SU-DHL-6 (cell line): Measurements from ENCODE around the gene SUMO2.

Source experiments
- H2AFZ ChIP-seq: fragments of 200-600 bp; sonication (generic); 2 replicates; pipeline ENCODE4 v1.6.1; 2014; ENCODE audit warnings: low read depth, mild to moderate bottlenecking, moderate library complexity, mixed read lengths, antibody characterized with exemption, low read length; ENCODE audit not compliant: severe bottlenecking
- H3F3A ChIP-seq: fragments of 200-600 bp; shearing (Covaris generic); 2 replicates; pipeline ENCODE4 v1.6.0; 2016; ENCODE audit warnings: antibody characterized with exemption, mild to moderate bottlenecking; ENCODE audit not compliant: insufficient read depth
- H3K27ac ChIP-seq: fragments of 200-600 bp; sonication (generic); 2 replicates; pipeline ENCODE4 v1.5.1; 2016; ENCODE audit warnings: low read depth, mild to moderate bottlenecking, low read length, moderate library complexity, mixed read lengths
- H3K27me3 ChIP-seq: fragments of 200-600 bp; sonication (generic), shearing (Covaris generic); 2 replicates; pipeline ENCODE4 v1.6.0; 2014; ENCODE audit warnings: mild to moderate bottlenecking, low read length
- H3K36me3 ChIP-seq: fragments of 200-600 bp; sonication (generic); 2 replicates; pipeline ENCODE4 v1.6.1; 2014; ENCODE audit warnings: mild to moderate bottlenecking, low read length, mixed read lengths
- H3K4me2 ChIP-seq: fragments of 300-600, 200-600 bp; shearing (Covaris generic), sonication (generic); 2 replicates; pipeline ENCODE4 v1.6.0; 2014; ENCODE audit warnings: low read length, low read depth, mild to moderate bottlenecking; ENCODE audit not compliant: poor library complexity, severe bottlenecking
- H3K4me3 ChIP-seq: fragments of 200-600 bp; sonication (generic); 2 replicates; pipeline ENCODE4 v1.5.1; 2014; ENCODE audit warnings: antibody characterized with exemption, low read length, mild to moderate bottlenecking, mixed read lengths; ENCODE audit not compliant: insufficient read depth, poor library complexity, severe bottlenecking
- H3K79me2 ChIP-seq: fragments of 200-600 bp; sonication (generic); 2 replicates; pipeline ENCODE4 v1.6.1; 2014; ENCODE audit warnings: mild to moderate bottlenecking, low read length, moderate library complexity; ENCODE audit not compliant: insufficient read depth
- H3K9ac ChIP-seq: fragments of 200-600 bp; sonication (generic); 2 replicates; pipeline ENCODE4 v1.7.0; 2014; ENCODE audit warnings: mild to moderate bottlenecking, low read length
- H3K9me2 ChIP-seq: fragments of 200-600 bp; sonication (generic); replicated peaks from 2 replicates; pipeline ENCODE4 v1.6.1; 2014; ENCODE audit warnings: low read length; ENCODE audit not compliant: insufficient read depth
- H3K9me3 ChIP-seq: fragments of 200-600 bp; sonication (generic); 2 replicates; pipeline ENCODE4 v1.6.1; 2014; ENCODE audit warnings: low read length, mixed read lengths; ENCODE audit not compliant: insufficient read depth
- H4K20me1 ChIP-seq: fragments of 200-600 bp; sonication (generic); 2 replicates; pipeline ENCODE4 v1.6.1; 2014; ENCODE audit warnings: low read depth, mild to moderate bottlenecking, antibody characterized with exemption, low read length, moderate library complexity, mixed read lengths
- CTCF ChIP-seq: fragments of 200-600 bp; sonication (generic); IDR thresholded peaks from one replicate; pipeline ENCODE4 v1.5.1; 2017; ENCODE audit warnings: antibody characterized with exemption, mild to moderate bottlenecking, low read length, moderate library complexity; ENCODE audit not compliant: insufficient read depth, poor library complexity, severe bottlenecking
- EZH2phosphoT487 ChIP-seq: fragments of 200-600 bp; sonication (generic), shearing (Covaris generic); conservative IDR thresholded peaks from 2 replicates; pipeline ENCODE4 v1.6.1; 2018; ENCODE audit warnings: mild to moderate bottlenecking, antibody characterized with exemption, low read length, moderate library complexity, mixed read lengths

Gene SUMO2

DNA sequence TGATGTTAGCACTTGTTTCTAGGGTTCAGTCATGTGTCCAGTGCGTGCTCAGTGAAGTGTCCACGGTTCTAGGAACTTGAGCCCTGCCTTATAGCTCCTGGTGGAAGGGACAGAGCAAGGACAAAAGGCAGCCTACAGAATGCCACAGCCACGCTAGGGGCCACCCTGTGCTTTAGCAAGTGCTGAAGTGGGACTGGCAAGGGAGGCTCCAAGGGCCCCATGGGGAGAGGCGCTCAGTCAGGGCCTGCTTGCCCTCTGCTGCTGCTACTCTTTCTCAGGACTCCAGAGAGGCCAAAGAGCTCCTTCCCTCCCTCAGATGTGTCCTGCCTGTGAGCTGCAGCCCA is 58.0 kb downstream of the SUMO2 start:
- TF ChIP-seq CTCF (no peak), EZH2phosphoT487 (no peak)
- Histone ChIP-seq H3K27ac (no peak overlapping the region), H3K27me3 (no peaks in the 10 kb centered on the region), H3K9me2 (no peaks in the 10 kb centered on the region), H3K9me3 (no peaks in the 10 kb centered on the region), H3K4me2 (no peak overlapping the region), H3F3A (peaks cover 4% of the 10 kb centered on the region; the same call in 1 of the 2 replicates), H3K4me3 (no peak overlapping the region), H3K36me3 (no peaks in the 10 kb centered on the region), H3K79me2 (peaks cover under 1% of the 10 kb centered on the region; the same call in 1 of the 2 replicates), H4K20me1 (no peaks in the 10 kb centered on the region), H2AFZ (no peak overlapping the region), H3K9ac (no peak overlapping the region)

- Histone ChIP-seq H3K9me3 (no peaks in the 10 kb centered on the region), H3K4me3 (no peak overlapping the region), H3K4me2 (no peak overlapping the region), H3K27me3 (no peaks in the 10 kb centered on the region), H3F3A (peaks cover 4% of the 10 kb centered on the region; the same call in 1 of the 2 replicates), H2AFZ (no peak overlapping the region), H4K20me1 (no peaks in the 10 kb centered on the region), H3K27ac (no peak overlapping the region), H3K36me3 (no peaks in the 10 kb centered on the region), H3K79me2 (no peaks in the 10 kb centered on the region), H3K9ac (no peak overlapping the region), H3K9me2 (no peaks in the 10 kb centered on the region)
- no peak for TF ChIP-seq EZH2phosphoT487
- TF ChIP-seq CTCF: no peak
Measured at GRCh38 chr17:75124041-75124818, 58.5 kb downstream of the SUMO2 start.

DNA sequence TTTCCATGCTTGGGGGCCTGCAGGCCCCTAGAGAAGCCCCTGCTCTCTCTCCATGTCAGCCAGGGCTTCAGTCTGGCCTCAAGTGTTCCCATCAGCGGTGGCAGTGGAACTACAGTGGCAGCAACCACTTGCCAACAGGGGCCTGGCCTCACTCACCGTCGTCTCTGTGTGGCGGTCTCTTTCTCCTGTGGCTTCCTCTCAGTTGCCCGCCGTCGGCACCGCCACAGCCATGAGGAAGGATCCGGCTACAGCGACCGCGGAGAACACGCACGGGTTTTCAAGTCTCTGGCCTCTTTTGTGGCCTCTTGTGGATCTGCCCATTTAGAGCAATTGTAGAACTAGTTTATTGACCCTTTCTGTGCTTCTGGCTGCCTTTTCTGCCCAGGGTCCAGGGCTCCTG is 64.5 kb downstream of the SUMO2 start:
- H3K9me2 ChIP-seq: no peaks in the 10 kb centered on the region
- no peak overlapping the region for H3K4me2 ChIP-seq
- no peak overlapping the region for H3K4me3 ChIP-seq
- no peaks in the 10 kb centered on the region for H4K20me1 ChIP-seq
- H3K79me2 ChIP-seq: 0 out of 2 replicates have a peak, but pooled peaks cover 3% of the 10 kb centered on the region
- no peaks in the 10 kb centered on the region for H3F3A ChIP-seq
- no peaks in the 10 kb centered on the region for H3K9me3 ChIP-seq
- no peak overlapping the region for H3K9ac ChIP-seq
- H2AFZ ChIP-seq: no peak overlapping the region
- no peak overlapping the region for H3K27ac ChIP-seq
- TF ChIP-seq CTCF: no peak
- TF ChIP-seq EZH2phosphoT487: no peak
- no peaks in the 10 kb centered on the region for H3K27me3 ChIP-seq
- H3K36me3 ChIP-seq: no peaks in the 10 kb centered on the region
